ENCODE results near the gene GSTCD. TPM values are rescaled to one million over a fixed set of nuclear protein-coding genes. Genes with fewer than 3 reads are reported as not detected.
A peak's percentile ranks its signal among the peaks of the same experiment; 100 is the strongest.
"Not testable (repeated sequence)": the region's sequence is repeated elsewhere in the genome, so short reads cannot be mapped to it uniquely, and the experiment has no call there.

The GSTCD gene
- total RNA-seq, 2 experiments from 2014 or later, result 9.9 to 13.8 TPM

- CTCF ChIA-PET, H3K27ac Mint-ChIP-seq: not testable (repeated sequence)
Observed at GRCh38 chr4:105694812-105695211, 13.8 kb upstream of the GSTCD start.

GRCh38 chr4:105695832-105696231 lies 12.8 kb upstream of the GSTCD start:
- POLR2A ChIA-PET, CTCF ChIA-PET, DNase-seq, H3K27me3 Mint-ChIP-seq, H3K27ac Mint-ChIP-seq, H3K4me3 Mint-ChIP-seq, H3K4me1 Mint-ChIP-seq, H3K9me3 Mint-ChIP-seq: not testable (repeated sequence)
- peaks cover 31% of the 10 kb centered on the region for H3K36me3 Mint-ChIP-seq (ENCODE audit: low read depth)

More at GRCh38 chr4:105694812-105695211, 13.8 kb upstream of the GSTCD start:
- H3K4me1 Mint-ChIP-seq, DNase-seq, H3K27me3 Mint-ChIP-seq, H3K9me3 Mint-ChIP-seq, H3K4me3 Mint-ChIP-seq, POLR2A ChIA-PET: not testable (repeated sequence)
- peaks cover 32% of the 10 kb centered on the region for H3K36me3 Mint-ChIP-seq (ENCODE audit: low read depth)

GRCh38 chr4:105698607-105699006 lies 10.0 kb upstream of the GSTCD start:
- Mint-ChIP-seq H3K27me3 (no peaks in the 10 kb centered on the region), H3K9me3 (no peaks in the 10 kb centered on the region), H3K36me3 (ENCODE audit: low read depth) (peaks cover 24% of the 10 kb centered on the region), H3K27ac (no peak overlapping the region), H3K4me1 (peaks cover 2% of the 10 kb centered on the region), H3K4me3 (no peak overlapping the region)
- no peak for DNase-seq
- POLR2A ChIA-PET, result no interaction called here
- CTCF ChIA-PET, result interaction anchor here (1.2 kb wide), 1 partner anchor 17 kb away, joined by 3 read pairs; no protein-coding TSS in a partner anchor

GRCh38 chr4:105707782-105708180 lies 803 bp upstream of the GSTCD start:
- CTCF ChIA-PET, result no interaction called here
- no peaks in the 10 kb centered on the region for H3K27me3 Mint-ChIP-seq
- H3K36me3 Mint-ChIP-seq (ENCODE audit: low read depth), result peaks cover 8% of the 10 kb centered on the region
- H3K4me1 Mint-ChIP-seq, result peaks cover 29% of the 10 kb centered on the region
- peak overlapping the region; percentile 84 for H3K27ac Mint-ChIP-seq
- peak overlapping the region; percentile 99 for H3K4me3 Mint-ChIP-seq
- no peaks in the 10 kb centered on the region for H3K9me3 Mint-ChIP-seq
- POLR2A ChIA-PET, result interaction anchor here (1.6 to 1.8 kb wide), 2 partner anchors 10 to 234 kb away, joined by 6 to 10 read pairs; partner anchors contain the start of gene PPA2
- no peak for DNase-seq

- H3K27ac Mint-ChIP-seq, result peak overlapping the region; percentile 55
- ChIA-PET POLR2A (interaction anchor here (1.3 to 1.8 kb wide), 3 partner anchors 8 to 236 kb away, joined by 3 to 10 read pairs (median 6); partner anchors contain the start of gene PPA2), CTCF (no interaction called here)
- H3K36me3 Mint-ChIP-seq (ENCODE audit: low read depth), result peaks cover 8% of the 10 kb centered on the region
- H3K27me3 Mint-ChIP-seq, result no peaks in the 10 kb centered on the region
- H3K4me1 Mint-ChIP-seq, result peaks cover 29% of the 10 kb centered on the region
- DNase-seq, result no peak
- peak overlapping the region; percentile 99 for H3K4me3 Mint-ChIP-seq
- no peaks in the 10 kb centered on the region for H3K9me3 Mint-ChIP-seq
Observed at GRCh38 chr4:105709081-105709450, 482 bp downstream of the GSTCD start.

GRCh38 chr4:105710012-105710600 lies 1.5 kb downstream of the GSTCD start:
- Mint-ChIP-seq H3K27ac (no peak overlapping the region), H3K9me3 (no peaks in the 10 kb centered on the region), H3K4me3 (peak overlapping the region; percentile 99), H3K4me1 (peaks cover 29% of the 10 kb centered on the region), H3K36me3 (ENCODE audit: low read depth) (peaks cover 8% of the 10 kb centered on the region), H3K27me3 (no peaks in the 10 kb centered on the region)
- no peak for DNase-seq
- ChIA-PET POLR2A (interaction anchor here (1.0 kb wide), 1 partner anchor 236 kb away, joined by 3 read pairs; the partner anchor contains the start of gene PPA2), CTCF (interaction anchor here (1.1 to 2.2 kb wide), 4 partner anchors 9 to 236 kb away, joined by 3 to 10 read pairs (median 6); partner anchors contain the start of gene PPA2)

- no peak for DNase-seq
- Mint-ChIP-seq H3K4me3 (no peak overlapping the region), H3K27me3 (no peaks in the 10 kb centered on the region), H3K9me3 (no peaks in the 10 kb centered on the region), H3K4me1 (peaks cover 29% of the 10 kb centered on the region), H3K27ac (no peak overlapping the region), H3K36me3 (ENCODE audit: low read depth) (peaks cover 8% of the 10 kb centered on the region)
- ChIA-PET POLR2A (no interaction called here), CTCF (interaction anchor here (1.1 to 2.2 kb wide), 4 partner anchors 8 to 237 kb away, joined by 3 to 10 read pairs (median 6); partner anchors contain the start of gene PPA2)
Observed at GRCh38 chr4:105710678-105711077, 2.1 kb downstream of the GSTCD start.

- Mint-ChIP-seq H3K36me3 (ENCODE audit: low read depth) (peaks cover 2% of the 10 kb centered on the region), H3K4me1 (peaks cover 15% of the 10 kb centered on the region), H3K9me3 (no peaks in the 10 kb centered on the region), H3K4me3 (no peak overlapping the region), H3K27me3 (no peaks in the 10 kb centered on the region), H3K27ac (no peak overlapping the region)
- ChIA-PET POLR2A (no interaction called here), CTCF (interaction anchor here (0.9 kb wide), 1 partner anchor 9 kb away, joined by 3 read pairs; no protein-coding TSS in a partner anchor)
- no peak for DNase-seq
Observed at GRCh38 chr4:105712766-105713165, 4.2 kb downstream of the GSTCD start.

GRCh38 chr4:105714071-105714521 lies 5.5 kb downstream of the GSTCD start:
- no peak overlapping the region for H3K4me3 Mint-ChIP-seq
- ChIA-PET POLR2A (no interaction called here), CTCF (interaction anchor here (2.1 kb wide), 1 partner anchor 22 kb away, joined by 5 read pairs; no protein-coding TSS in a partner anchor)
- peaks cover 4% of the 10 kb centered on the region for H3K36me3 Mint-ChIP-seq (ENCODE audit: low read depth)
- no peaks in the 10 kb centered on the region for H3K27me3 Mint-ChIP-seq
- no peak overlapping the region for H3K27ac Mint-ChIP-seq
- no peak for DNase-seq
- H3K4me1 Mint-ChIP-seq, result peaks cover 13% of the 10 kb centered on the region
- H3K9me3 Mint-ChIP-seq, result no peaks in the 10 kb centered on the region

- Mint-ChIP-seq H3K27ac (no peak overlapping the region), H3K9me3 (no peaks in the 10 kb centered on the region), H3K4me1 (peaks cover 5% of the 10 kb centered on the region), H3K4me3 (no peak overlapping the region), H3K27me3 (no peaks in the 10 kb centered on the region), H3K36me3 (ENCODE audit: low read depth) (peaks cover 3% of the 10 kb centered on the region)
- DNase-seq, result no peak
- POLR2A ChIA-PET, result no interaction called here
- CTCF ChIA-PET, result interaction anchor here (0.8 to 2.1 kb wide), 2 partner anchors 16 to 23 kb away, joined by 3 to 5 read pairs; no protein-coding TSS in a partner anchor
Observed at GRCh38 chr4:105714932-105715331, 6.3 kb downstream of the GSTCD start.

- Mint-ChIP-seq H3K27ac (no peak overlapping the region), H3K36me3 (ENCODE audit: low read depth) (peaks cover 7% of the 10 kb centered on the region), H3K9me3 (no peaks in the 10 kb centered on the region), H3K27me3 (no peaks in the 10 kb centered on the region), H3K4me1 (peaks cover 5% of the 10 kb centered on the region), H3K4me3 (no peak overlapping the region)
- ChIA-PET POLR2A (interaction anchor here (0.7 kb wide), 1 partner anchor 9 kb away, joined by 5 read pairs; no protein-coding TSS in a partner anchor), CTCF (interaction anchor here (0.8 to 2.1 kb wide), 2 partner anchors 17 to 23 kb away, joined by 3 to 5 read pairs; no protein-coding TSS in a partner anchor)
- DNase-seq, result no peak
Observed at GRCh38 chr4:105715692-105716278, 7.2 kb downstream of the GSTCD start.

GRCh38 chr4:105719204-105719603 lies 10.6 kb downstream of the GSTCD start:
- ChIA-PET CTCF (interaction anchor here (2.2 kb wide), 1 partner anchor 9 kb away, joined by 8 read pairs; no protein-coding TSS in a partner anchor), POLR2A (interaction anchor here (0.8 to 1.4 kb wide), 2 partner anchors 10 to 246 kb away, joined by 3 to 4 read pairs; partner anchors contain the start of genes GSTCD, INTS12 and PPA2)
- H3K4me1 Mint-ChIP-seq, result peaks cover 1% of the 10 kb centered on the region

GRCh38 chr4:105725623-105726022 lies 17.0 kb downstream of the GSTCD start:
- ChIA-PET POLR2A (no interaction called here), CTCF (no interaction called here)
- Mint-ChIP-seq H3K27ac (no peak overlapping the region), H3K36me3 (ENCODE audit: low read depth) (peaks cover 32% of the 10 kb centered on the region), H3K9me3 (peaks cover under 1% of the 10 kb centered on the region), H3K27me3 (no peaks in the 10 kb centered on the region), H3K4me1 (no peaks in the 10 kb centered on the region), H3K4me3 (no peak overlapping the region)
- no peak for DNase-seq

More at GRCh38 chr4:105719204-105719603, 10.6 kb downstream of the GSTCD start:
- Mint-ChIP-seq H3K27me3 (no peaks in the 10 kb centered on the region), H3K27ac (no peak overlapping the region), H3K4me3 (no peak overlapping the region), H3K9me3 (no peaks in the 10 kb centered on the region), H3K36me3 (ENCODE audit: low read depth) (peaks cover 7% of the 10 kb centered on the region)
- no peak for DNase-seq
